GM21529 (cell line): ENCODE measurements around the gene B3GNT7.
"Not testable (repeated sequence)": the region's sequence is repeated elsewhere in the genome, so short reads cannot be mapped to it uniquely, and the experiment has no call there.

ENCODE experiments used
- ATAC-seq: cut with Tn5 transposase; IDR thresholded peaks from one replicate; pipeline ENCODE4 v1.9.1; 2021; ENCODE audit not compliant: unreplicated experiment

The B3GNT7 gene

GRCh38 chr2:231423176-231423575, 27.7 kb downstream of the B3GNT7 start:
- ATAC-seq, result no peak

GRCh38 chr2:231425291-231425810, 29.8 kb downstream of the B3GNT7 start:
- ATAC-seq, result no peak

- ATAC-seq, result no peak
These were observed 30.5 kb downstream of the B3GNT7 start for GRCh38 chr2:231425811-231426703.

GRCh38 chr2:231427116-231427515, 31.6 kb downstream of the B3GNT7 start:
- no peak for ATAC-seq

- ATAC-seq, result no peak
These were observed 33.6 kb downstream of the B3GNT7 start for GRCh38 chr2:231429152-231429551.

GRCh38 chr2:231429901-231430300, 34.4 kb downstream of the B3GNT7 start:
- ATAC-seq, result no peak

GRCh38 chr2:231430437-231430836, 34.9 kb downstream of the B3GNT7 start:
- not testable (repeated sequence) for ATAC-seq

GRCh38 chr2:231431606-231432005, 36.1 kb downstream of the B3GNT7 start:
- ATAC-seq, result no peak

GRCh38 chr2:231433990-231434389, 38.5 kb downstream of the B3GNT7 start:
- no peak for ATAC-seq

- ATAC-seq, result no peak
These were observed 41.4 kb downstream of the B3GNT7 start for GRCh38 chr2:231436957-231437356.

- ATAC-seq, result no peak
These were observed 54.1 kb downstream of the B3GNT7 start for GRCh38 chr2:231449503-231450054.

- ATAC-seq, result no peak
These were observed 55.1 kb downstream of the B3GNT7 start for GRCh38 chr2:231450548-231450989.
